ENCODE measurements around the gene L3MBTL3. TPM values are rescaled to one million over a fixed set of nuclear protein-coding genes. Genes with fewer than 3 reads are reported as not detected.
A peak's percentile ranks its signal among the peaks of the same experiment; 100 is the strongest.

The L3MBTL3 gene
- total RNA-seq, 1 experiment from 2014 or later, result 4.7 TPM

DNA sequence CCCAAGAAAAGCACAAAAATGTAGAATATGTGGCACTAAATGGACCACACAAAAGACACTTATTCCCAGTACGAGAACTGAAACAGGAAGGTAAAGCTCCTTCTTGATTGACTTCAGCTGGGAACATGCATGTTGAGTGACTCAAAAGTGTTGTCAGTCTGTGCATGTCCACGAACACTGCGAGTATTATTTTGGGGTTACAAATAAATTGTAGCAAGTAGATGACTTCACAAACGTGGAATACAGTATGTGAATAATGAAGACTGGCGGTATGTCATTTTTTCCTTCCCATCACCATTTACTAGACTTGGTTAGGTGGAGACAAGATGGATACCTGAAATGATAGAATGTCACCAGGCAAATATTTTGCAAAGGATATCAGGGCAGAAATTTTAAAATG is 45.4 kb downstream of the L3MBTL3 start:
- H2BK120ac ChIP-seq (ENCODE audit: low read depth, low read length, poor library complexity, severe bottlenecking), result no peak overlapping the region
- no peak overlapping the region for H3K4ac ChIP-seq (ENCODE audit: low read depth, low read length)

More for the DNA sequence above, 45.4 kb downstream of the L3MBTL3 start:
- no CpG with 5 or more reads among the region's 5 CpGs for WGBS (ENCODE audit: extremely low coverage, insufficient read length, low lambda C conversion rate)
- Histone ChIP-seq H3K79me2 (ENCODE audit: insufficient read depth, low read length) (no peaks in the 10 kb centered on the region), H3K9ac (ENCODE audit: extremely low read depth, insufficient read length, low read length) (no peak overlapping the region), H3T11ph (ENCODE audit: low read length) (no peak overlapping the region), H3K14ac (ENCODE audit: insufficient read depth, low read length) (no peak overlapping the region), H3K56ac (ENCODE audit: insufficient read length, low read depth, low read length) (no peak overlapping the region), H2AFZ (ENCODE audit: low read length) (no peak overlapping the region), H3K79me1 (ENCODE audit: insufficient read depth, low read depth, low read length, poor library complexity, severe bottlenecking) (no peaks in the 10 kb centered on the region), H4K5ac (ENCODE audit: insufficient read length, low read depth, low read length) (no peak overlapping the region), H3K4me2 (ENCODE audit: insufficient read depth, insufficient read length, low read length) (no peak overlapping the region), H2BK15ac (ENCODE audit: low read depth, low read length) (no peak overlapping the region), H3K27ac (ENCODE audit: insufficient read length, low read depth, low read length) (no peak overlapping the region), H3K23ac (ENCODE audit: insufficient read length, low read depth, low read length) (no peak overlapping the region), H2BK20ac (ENCODE audit: low read depth, low read length, poor library complexity, severe bottlenecking) (no peak overlapping the region), H4K91ac (ENCODE audit: insufficient read length, low read depth, low read length) (no peak overlapping the region), H4K20me1 (ENCODE audit: control insufficient read depth, insufficient read depth, insufficient read length) (no peaks in the 10 kb centered on the region), H3K27me3 (ENCODE audit: insufficient read depth, low read length) (no peaks in the 10 kb centered on the region), H4K8ac (replicated peaks; ENCODE audit: insufficient read length, low read depth, low read length) (no peak overlapping the region), H3K4me1 (ENCODE audit: insufficient read depth, low read length) (no peaks in the 10 kb centered on the region), H2AK5ac (ENCODE audit: insufficient read length, low read length) (no peak overlapping the region), H2BK5ac (ENCODE audit: insufficient read length, low read length) (no peak overlapping the region), H3K18ac (ENCODE audit: insufficient read length, low read depth, low read length) (no peak overlapping the region), H3K23me2 (ENCODE audit: insufficient read length, low read depth, low read length, poor library complexity, severe bottlenecking) (no peaks in the 10 kb centered on the region), H2BK12ac (ENCODE audit: insufficient read length, low read depth, low read length) (no peak overlapping the region), H3K9me3 (ENCODE audit: control insufficient read depth, low read depth, low read length) (no peaks in the 10 kb centered on the region)
- no peaks in the 10 kb centered on the region for H3K27me3 Mint-ChIP-seq (ENCODE audit: low read depth)
- H3K27ac Mint-ChIP-seq, result 0 out of 7 replicates have a peak overlapping the region, but pooled peaks of 1 of the 3 experiments have one; percentile 3
- peaks cover 5 to 13% (median 9%) of the 10 kb centered on the region in 3 experiments; a peak in 5 of 7 replicates for H3K36me3 Mint-ChIP-seq (ENCODE audit: insufficient read depth in 1 of 3, low read depth in 3 of 3)
- peaks cover 0 to 1% of the 10 kb centered on the region in 2 experiments; a peak in 1 of 4 replicates for H3K4me1 Mint-ChIP-seq
- no peak overlapping the region for H3K4me3 Mint-ChIP-seq
- DNase-seq, result no peak
- no peaks in the 10 kb centered on the region for H3K9me3 Mint-ChIP-seq
- TF ChIP-seq, protein P1, sequence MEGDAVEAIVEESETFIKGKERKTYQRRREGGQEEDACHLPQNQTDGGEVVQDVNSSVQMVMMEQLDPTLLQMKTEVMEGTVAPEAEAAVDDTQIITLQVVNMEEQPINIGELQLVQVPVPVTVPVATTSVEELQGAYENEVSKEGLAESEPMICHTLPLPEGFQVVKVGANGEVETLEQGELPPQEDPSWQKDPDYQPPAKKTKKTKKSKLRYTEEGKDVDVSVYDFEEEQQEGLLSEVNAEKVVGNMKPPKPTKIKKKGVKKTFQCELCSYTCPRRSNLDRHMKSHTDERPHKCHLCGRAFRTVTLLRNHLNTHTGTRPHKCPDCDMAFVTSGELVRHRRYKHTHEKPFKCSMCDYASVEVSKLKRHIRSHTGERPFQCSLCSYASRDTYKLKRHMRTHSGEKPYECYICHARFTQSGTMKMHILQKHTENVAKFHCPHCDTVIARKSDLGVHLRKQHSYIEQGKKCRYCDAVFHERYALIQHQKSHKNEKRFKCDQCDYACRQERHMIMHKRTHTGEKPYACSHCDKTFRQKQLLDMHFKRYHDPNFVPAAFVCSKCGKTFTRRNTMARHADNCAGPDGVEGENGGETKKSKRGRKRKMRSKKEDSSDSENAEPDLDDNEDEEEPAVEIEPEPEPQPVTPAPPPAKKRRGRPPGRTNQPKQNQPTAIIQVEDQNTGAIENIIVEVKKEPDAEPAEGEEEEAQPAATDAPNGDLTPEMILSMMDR (conservative IDR thresholded peaks at IDR 0.05), result no peak
